Neutrophil (primary cell): Measurements from ENCODE around the gene RGS4.

ENCODE experiments used
- H3K27ac ChIP-seq: fragments of 200-600 bp; sonication (generic); 2 replicates; pipeline ENCODE4 v1.5.1; 2016; ENCODE audit warnings: mild to moderate bottlenecking, moderate library complexity
- H3K27me3 ChIP-seq: fragments of 200-600 bp; sonication (generic); 2 replicates; pipeline ENCODE4 v1.6.0; 2016; ENCODE audit warnings: mild to moderate bottlenecking
- H3K36me3 ChIP-seq: fragments of 200-600 bp; sonication (generic); 2 replicates; pipeline ENCODE4 v1.5.1; 2017
- H3K4me1 ChIP-seq, 2 experiments: fragments of 200-600 bp in 1 of 2; sonication (generic) in 1 of 2; 1 replicate in 1 of 2; 2 replicates in 1 of 2; pipeline versions ENCODE4 v1.5.1 to v1.6.1; 2013 to 2016; ENCODE audit warnings: low read depth in 1 of 2, low read length in 1 of 2, mild to moderate bottlenecking in 1 of 2, moderate library complexity in 1 of 2; ENCODE audit not compliant: control insufficient read depth in 1 of 2, insufficient read depth in 1 of 2
- H3K4me3 ChIP-seq, 2 experiments: fragments of 200-600 bp in 1 of 2; sonication (generic) in 1 of 2; 1 replicate in 1 of 2; 2 replicates in 1 of 2; pipeline ENCODE4 v1.5.1; 2013 to 2016; ENCODE audit warnings: low read depth in 1 of 2, low read length in 1 of 2, mild to moderate bottlenecking in 1 of 2, moderate library complexity in 1 of 2
- H3K9me3 ChIP-seq: fragments of 200-600 bp; sonication (generic); 2 replicates; pipeline ENCODE4 v1.5.1; 2016
- TF ChIP-seq, protein P1 (sequence below): fragments of 200-600 bp; sonication (generic); IDR thresholded peaks from 2 replicates; pipeline ENCODE4 v1.5.1; 2016; ENCODE audit warnings: antibody characterized with exemption

Gene RGS4

DNA sequence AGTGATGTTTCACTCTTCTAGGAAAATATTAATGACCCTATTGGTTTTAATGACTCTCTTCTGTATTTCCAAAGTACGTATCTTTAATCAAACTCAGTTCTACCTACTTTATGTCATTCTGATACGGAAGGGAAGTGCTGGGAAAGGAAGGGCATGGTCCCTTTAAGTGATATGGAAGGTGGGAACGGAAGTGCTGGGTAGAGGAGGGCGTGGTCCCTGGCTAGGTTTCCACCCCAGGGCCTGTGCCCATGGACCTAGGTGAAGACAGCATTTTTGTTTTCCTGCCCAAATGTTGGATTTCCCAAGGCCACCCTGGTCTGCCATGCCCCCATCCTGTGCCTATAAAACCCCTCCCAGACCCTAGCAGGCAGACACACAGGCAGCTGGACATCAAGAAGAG is 24.0 kb downstream of the RGS4 start:
- Histone ChIP-seq H3K9me3 (no peaks in the 10 kb centered on the region), H3K27ac (no peak overlapping the region), H3K4me3 (no peak overlapping the region), H3K4me1 (no peaks in the 10 kb centered on the region), H3K36me3 (no peaks in the 10 kb centered on the region), H3K27me3 (no peaks in the 10 kb centered on the region)
- TF ChIP-seq, protein P1, sequence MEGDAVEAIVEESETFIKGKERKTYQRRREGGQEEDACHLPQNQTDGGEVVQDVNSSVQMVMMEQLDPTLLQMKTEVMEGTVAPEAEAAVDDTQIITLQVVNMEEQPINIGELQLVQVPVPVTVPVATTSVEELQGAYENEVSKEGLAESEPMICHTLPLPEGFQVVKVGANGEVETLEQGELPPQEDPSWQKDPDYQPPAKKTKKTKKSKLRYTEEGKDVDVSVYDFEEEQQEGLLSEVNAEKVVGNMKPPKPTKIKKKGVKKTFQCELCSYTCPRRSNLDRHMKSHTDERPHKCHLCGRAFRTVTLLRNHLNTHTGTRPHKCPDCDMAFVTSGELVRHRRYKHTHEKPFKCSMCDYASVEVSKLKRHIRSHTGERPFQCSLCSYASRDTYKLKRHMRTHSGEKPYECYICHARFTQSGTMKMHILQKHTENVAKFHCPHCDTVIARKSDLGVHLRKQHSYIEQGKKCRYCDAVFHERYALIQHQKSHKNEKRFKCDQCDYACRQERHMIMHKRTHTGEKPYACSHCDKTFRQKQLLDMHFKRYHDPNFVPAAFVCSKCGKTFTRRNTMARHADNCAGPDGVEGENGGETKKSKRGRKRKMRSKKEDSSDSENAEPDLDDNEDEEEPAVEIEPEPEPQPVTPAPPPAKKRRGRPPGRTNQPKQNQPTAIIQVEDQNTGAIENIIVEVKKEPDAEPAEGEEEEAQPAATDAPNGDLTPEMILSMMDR = no peak

DNA sequence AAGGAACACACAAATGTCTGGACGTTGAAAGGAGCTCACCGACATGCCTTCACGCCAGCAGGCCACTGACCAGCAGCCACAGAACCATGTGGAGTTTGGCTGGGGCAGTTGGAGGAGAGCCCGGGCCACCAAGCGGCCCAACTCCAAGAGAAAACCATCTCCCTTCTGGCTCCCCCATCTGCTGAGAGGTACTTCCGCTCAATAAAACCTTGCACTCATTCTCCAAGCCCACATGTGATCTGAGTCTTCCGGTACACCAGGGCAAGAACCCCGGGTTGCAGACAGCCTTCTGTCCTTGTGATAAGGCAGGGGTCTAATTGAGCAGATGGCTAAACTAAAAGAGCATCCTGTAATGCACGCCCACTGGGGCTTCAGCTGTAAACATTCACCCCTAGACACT is 24.4 kb downstream of the RGS4 start:
- H3K36me3 ChIP-seq = no peaks in the 10 kb centered on the region
- H3K4me3 ChIP-seq = no peak overlapping the region
- H3K4me1 ChIP-seq = no peaks in the 10 kb centered on the region
- H3K27me3 ChIP-seq = no peaks in the 10 kb centered on the region
- TF ChIP-seq, protein P1 = no peak
- H3K9me3 ChIP-seq = no peaks in the 10 kb centered on the region
- H3K27ac ChIP-seq = no peak overlapping the region

DNA sequence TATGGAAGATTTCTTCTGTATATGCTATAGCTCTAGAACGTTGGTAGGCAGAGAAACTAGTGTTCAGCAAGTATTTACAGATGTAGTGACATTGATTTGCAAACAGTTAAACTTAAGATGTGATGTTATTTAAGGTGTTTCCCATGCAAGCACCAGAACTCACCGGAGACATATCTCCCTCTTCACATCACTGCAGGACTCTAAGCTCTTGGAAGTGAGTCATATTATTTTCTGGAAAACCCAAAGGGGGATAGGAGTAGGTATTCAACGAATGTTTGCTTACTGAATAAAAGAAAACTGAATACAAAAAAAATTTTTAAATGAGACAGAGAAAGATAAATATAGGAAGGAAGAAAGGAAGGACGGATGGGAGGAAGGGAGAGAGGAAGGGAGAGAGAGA is 25.0 kb downstream of the RGS4 start:
- no peaks in the 10 kb centered on the region for H3K36me3 ChIP-seq
- H3K9me3 ChIP-seq = no peaks in the 10 kb centered on the region
- H3K27ac ChIP-seq = no peak overlapping the region
- no peaks in the 10 kb centered on the region for H3K27me3 ChIP-seq
- H3K4me3 ChIP-seq = no peak overlapping the region
- TF ChIP-seq, protein P1 = no peak
- H3K4me1 ChIP-seq = no peaks in the 10 kb centered on the region

DNA sequence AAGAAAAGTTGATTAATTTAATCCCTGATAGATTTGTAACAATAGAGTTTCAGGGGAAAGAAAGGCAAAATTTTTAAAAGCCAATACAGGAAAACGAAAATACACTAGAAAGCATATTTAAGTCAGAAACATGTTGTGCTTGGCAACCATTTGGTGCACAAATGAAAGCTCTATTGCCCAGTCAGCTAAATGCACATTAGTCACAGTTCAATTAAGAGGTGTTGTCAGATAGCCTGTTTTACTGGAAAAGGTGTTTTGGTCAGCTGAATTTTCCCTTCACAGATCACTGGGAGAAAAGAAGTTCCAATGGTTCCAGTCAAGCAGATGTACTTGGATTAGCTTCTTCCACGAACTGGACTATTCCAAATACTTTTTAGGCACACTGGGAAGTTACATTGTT is 25.4 kb downstream of the RGS4 start:
- TF ChIP-seq, protein P1 = no peak
- Histone ChIP-seq H3K4me3 (no peak overlapping the region), H3K36me3 (no peaks in the 10 kb centered on the region), H3K4me1 (no peaks in the 10 kb centered on the region), H3K9me3 (no peaks in the 10 kb centered on the region), H3K27ac (no peak overlapping the region), H3K27me3 (no peaks in the 10 kb centered on the region)

DNA sequence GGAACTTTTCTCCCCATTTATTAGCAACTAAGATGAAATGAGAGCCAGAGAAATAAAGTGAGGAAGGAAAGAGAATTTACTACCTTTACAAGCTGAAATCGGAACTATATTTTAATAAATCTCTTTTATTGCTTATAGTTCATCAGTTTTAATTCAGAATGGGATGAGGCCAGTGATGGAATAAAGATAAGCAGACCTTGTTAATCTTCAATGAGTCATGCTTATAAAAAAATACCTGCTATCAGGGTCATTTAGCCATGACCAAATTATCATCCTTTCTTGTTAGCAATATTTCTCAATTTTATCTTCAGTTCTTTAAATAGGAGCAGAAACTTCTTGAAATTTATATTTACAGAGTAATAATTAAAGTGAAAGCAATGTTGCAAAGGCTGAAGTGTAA is 26.1 kb downstream of the RGS4 start:
- TF ChIP-seq, protein P1 = no peak
- H3K9me3 ChIP-seq = no peaks in the 10 kb centered on the region
- H3K27me3 ChIP-seq = no peaks in the 10 kb centered on the region
- H3K27ac ChIP-seq = no peak overlapping the region
- H3K4me1 ChIP-seq = no peaks in the 10 kb centered on the region
- H3K36me3 ChIP-seq = no peaks in the 10 kb centered on the region
- no peak overlapping the region for H3K4me3 ChIP-seq

DNA sequence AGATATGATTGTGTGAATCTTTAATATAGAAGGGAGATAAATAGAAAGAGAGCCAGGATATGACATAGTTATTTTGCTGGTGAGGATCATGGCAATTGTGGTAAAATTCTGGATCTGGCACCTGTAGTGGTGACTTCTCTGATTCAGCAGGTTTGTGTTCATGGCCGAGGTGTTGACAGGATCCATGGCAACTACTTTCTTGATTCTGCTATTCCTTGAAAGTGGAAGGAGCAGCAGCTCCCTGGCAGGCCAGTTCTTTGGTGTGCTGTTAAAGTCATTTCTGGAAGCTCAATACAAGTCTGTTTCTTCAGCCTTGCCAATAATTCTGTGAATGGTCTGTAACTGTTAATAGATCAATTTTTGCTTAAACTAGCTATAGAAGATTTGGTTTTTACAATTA is 33.4 kb downstream of the RGS4 start:
- Histone ChIP-seq H3K4me3 (no peak overlapping the region), H3K36me3 (no peaks in the 10 kb centered on the region), H3K4me1 (no peaks in the 10 kb centered on the region), H3K9me3 (no peaks in the 10 kb centered on the region), H3K27me3 (no peaks in the 10 kb centered on the region), H3K27ac (no peak overlapping the region)
- TF ChIP-seq, protein P1 = no peak
